ENCODE data around the gene SAFB2. TPM values are rescaled to one million over a fixed set of nuclear protein-coding genes. Genes with fewer than 3 reads are reported as not detected.

SAFB2 gene
- total RNA-seq, 1 experiment from 2014 or later, result 86.9 TPM

- no peak for TF ChIP-seq REST (IDR thresholded peaks at IDR 0.05; ENCODE audit: low read depth)
Measured at GRCh38 chr19:5579697-5580096, 42.9 kb downstream of the SAFB2 start (continued).

- Histone ChIP-seq H3K4me1 (ENCODE audit: control insufficient read depth in 1 of 2, insufficient read depth in 2 of 2, low read length in 2 of 2) (peaks cover 0 to 6% of the 10 kb centered on the region in 2 experiments; a peak in 1 of 4 replicates), H2AFZ (ENCODE audit: low read depth, low read length, poor library complexity, severe bottlenecking) (no peak overlapping the region), H4K20me1 (ENCODE audit: insufficient read depth) (no peaks in the 10 kb centered on the region), H3K4me3 (replicated peaks in 1 of 2; ENCODE audit: low read depth in 1 of 2, low read length in 2 of 2) (no peak overlapping the region), H3K36me3 (ENCODE audit: control insufficient read depth in 1 of 2, insufficient read depth in 2 of 2, low read length in 2 of 2) (no peaks in the 10 kb centered on the region; a peak in 1 of 4 replicates), H3K4me2 (ENCODE audit: low read length) (no peak overlapping the region), H3K27me3 (ENCODE audit: insufficient read depth, low read length) (no peaks in the 10 kb centered on the region), H3K9me3 (ENCODE audit: control insufficient read depth in 1 of 2, insufficient read depth in 1 of 2, low read depth in 1 of 2, low read length in 2 of 2) (no peaks in the 10 kb centered on the region), H3K27ac (ENCODE audit: low read depth, low read length) (no peak overlapping the region), H3K9ac (ENCODE audit: low read length) (no peak overlapping the region), H3K79me2 (ENCODE audit: insufficient read depth, low read length) (no peaks in the 10 kb centered on the region), H3K9me2 (ENCODE audit: insufficient read depth) (no peaks in the 10 kb centered on the region)
- no peak for DNase-seq (ENCODE audit: low read depth, low spot score)
- CTCF ChIA-PET, result no interaction called here
- ATAC-seq, result no peak
- POLR2A ChIA-PET, result no interaction called here
- TF ChIP-seq SRF (IDR thresholded peaks at IDR 0.05; ENCODE audit: low read depth) (no peak), TCF7L2 (IDR thresholded peaks at IDR 0.05; ENCODE audit: borderline replicate concordance, extremely low read depth, insufficient read depth, insufficient read length) (no peak), ELF1 (IDR thresholded peaks at IDR 0.05; ENCODE audit: borderline replicate concordance, low read depth) (no peak), JUND (IDR thresholded peaks at IDR 0.05) (no peak), EZH2 (IDR thresholded peaks at IDR 0.05) (no peak), FOSL1 (IDR thresholded peaks at IDR 0.05; ENCODE audit: low read depth) (no peak), EZH2phosphoT487 (IDR thresholded peaks at IDR 0.05; ENCODE audit: borderline replicate concordance) (no peak), ATF3 (IDR thresholded peaks at IDR 0.05) (no peak), ZFX (IDR thresholded peaks at IDR 0.05) (no peak)
- no TSS peak for BruUV-seq (replicated peaks)
- RAD21 ChIA-PET (ENCODE audit: low non-redundant PET in 1 of 2, low total read pairs in 2 of 2, uncharacterized antibody in 2 of 2, unreplicated experiment in 2 of 2), result no interaction called here
- intact Hi-C loops (cut with micrococcal nuclease), result loop anchor here (5.0 kb wide), 1 partner anchor 532 kb away; no protein-coding TSS in a partner anchor
Measured at GRCh38 chr19:5579286-5579685, 43.3 kb downstream of the SAFB2 start.
